Measurements from ENCODE around the gene UVRAG. TPM values are rescaled to one million over a fixed set of nuclear protein-coding genes. Genes with fewer than 3 reads are reported as not detected.

Gene UVRAG
- total and polyA plus RNA-seq, 2 of the 13 experiments (the other 11 are each of a cell fraction or from before 2014, with no cell fraction given), result 9.7 to 17.3 TPM

- no peak overlapping the region for H3K9ac ChIP-seq (ENCODE audit: insufficient read depth, low read depth, low read length)
- no peaks in the 10 kb centered on the region for H3K9me3 ChIP-seq (ENCODE audit: low read length)
- peaks cover 11% of the 10 kb centered on the region for H3K79me2 ChIP-seq (ENCODE audit: insufficient read depth, low read length)
- no peak overlapping the region for H2AFZ ChIP-seq (ENCODE audit: low read length)
- FAIRE-seq, result no peak
- no peak overlapping the region for H3K27ac ChIP-seq (ENCODE audit: extremely low read length, insufficient read depth, low read length)
- intact Hi-C loops (cut with micrococcal nuclease; ENCODE audit: unreplicated experiment) (loop anchor here (10.0 kb wide), 1 partner anchor 973 kb away; the partner anchor contains the start of gene TSKU), in situ Hi-C loops (cut with HindIII; ENCODE audit: extremely low pct_ligation_motif_present, low pct_unique_long_range_greater_than_20kb) (loop anchor here (5.0 kb wide), 1 partner anchor 56 kb away; no protein-coding TSS in a partner anchor)
- BruUV-seq (replicated peaks), result no TSS peak
- H3K4me1 ChIP-seq (ENCODE audit: insufficient read depth, low read length), result peaks cover 47% of the 10 kb centered on the region
- ChIA-PET CTCF (ENCODE audit: low intra/inter-chr PET ratio, low total read pairs) (no interaction called here), POLR2A (interaction anchor here (1.0 to 3.7 kb wide), 4 partner anchors 11 to 49 kb away, joined by 3 to 23 read pairs (median 4); no protein-coding TSS in a partner anchor)
- TF ChIP-seq SMARCE1 (IDR thresholded peaks at IDR 0.05; ENCODE audit: borderline replicate concordance), result no peak
- TF ChIP-seq NRL (CRISPR knock-in tag; IDR thresholded peaks at IDR 0.05; ENCODE audit: borderline replicate concordance), result no peak
- no peak for TF ChIP-seq ZSCAN12 (CRISPR knock-in tag; IDR thresholded peaks at IDR 0.05)
- no peak for TF ChIP-seq CENPX (CRISPR knock-in tag; IDR thresholded peaks at IDR 0.05)
- no peak for TF ChIP-seq ZKSCAN5 (CRISPR knock-in tag; IDR thresholded peaks at IDR 0.05)
- no peak for TF ChIP-seq ZNF780A (CRISPR knock-in tag; IDR thresholded peaks at IDR 0.05)
- TF ChIP-seq RARA (CRISPR knock-in tag; IDR thresholded peaks at IDR 0.05), result no peak
- TF ChIP-seq ZBTB44 (CRISPR knock-in tag; IDR thresholded peaks at IDR 0.05), result no peak
- TF ChIP-seq ZNF333 (CRISPR knock-in tag; IDR thresholded peaks at IDR 0.05; ENCODE audit: borderline replicate concordance), result no peak
- TF ChIP-seq ZNF598 (CRISPR knock-in tag; IDR thresholded peaks at IDR 0.05; ENCODE audit: borderline replicate concordance), result no peak
- TF ChIP-seq ZNF556 (CRISPR knock-in tag; IDR thresholded peaks at IDR 0.05; ENCODE audit: borderline replicate concordance), result no peak
- TF ChIP-seq SATB2 (CRISPR knock-in tag; IDR thresholded peaks at IDR 0.05), result no peak
- TF ChIP-seq ZNF720 (CRISPR knock-in tag; IDR thresholded peaks at IDR 0.05), result no peak
- TF ChIP-seq MZF1 (CRISPR knock-in tag; IDR thresholded peaks at IDR 0.05; ENCODE audit: borderline replicate concordance), result no peak
- no peak for TF ChIP-seq RBAK (CRISPR knock-in tag; IDR thresholded peaks at IDR 0.05)
- no peak for TF ChIP-seq YEATS2 (CRISPR knock-in tag; IDR thresholded peaks at IDR 0.05; ENCODE audit: borderline replicate concordance)
- no peak for TF ChIP-seq CTCF (CRISPR knock-in tag; IDR thresholded peaks at IDR 0.05)
- TF ChIP-seq ZMAT3 (CRISPR knock-in tag; conservative IDR thresholded peaks at IDR 0.05), result no peak
- H3K36me3 ChIP-seq (replicated peaks in 1 of 2; ENCODE audit: control insufficient read depth in 1 of 2, insufficient read depth in 2 of 2, low read length in 2 of 2), result no peaks in the 10 kb centered on the region
- DNase-seq (ENCODE audit: low spot score), result no peak
- no peak for ATAC-seq
- no peak overlapping the region for H3K4me3 ChIP-seq (replicated peaks in 1 of 3; ENCODE audit: insufficient read depth in 1 of 3, low read depth in 2 of 3, low read length in 3 of 3)
- 78% methylated on average over 2 of the region's 2 CpGs for WGBS (ENCODE audit: low lambda C conversion rate)
- no peaks in the 10 kb centered on the region for H4K20me1 ChIP-seq (ENCODE audit: insufficient read depth, low read length)
- no peaks in the 10 kb centered on the region; a peak in 1 of 5 replicates for H3K27me3 ChIP-seq (ENCODE audit: control insufficient read depth in 1 of 2, insufficient read depth in 2 of 2, low read length in 2 of 2)
- H3K4me2 ChIP-seq (ENCODE audit: low read depth, low read length), result no peak overlapping the region; the same call in 1 of the 2 replicates
Observed at GRCh38 chr11:75811485-75811884, 3.5 kb upstream of the UVRAG start.

Data from HepG2 (cell line).